ENCODE results near the gene FAM222A.

FAM222A gene

DNA sequence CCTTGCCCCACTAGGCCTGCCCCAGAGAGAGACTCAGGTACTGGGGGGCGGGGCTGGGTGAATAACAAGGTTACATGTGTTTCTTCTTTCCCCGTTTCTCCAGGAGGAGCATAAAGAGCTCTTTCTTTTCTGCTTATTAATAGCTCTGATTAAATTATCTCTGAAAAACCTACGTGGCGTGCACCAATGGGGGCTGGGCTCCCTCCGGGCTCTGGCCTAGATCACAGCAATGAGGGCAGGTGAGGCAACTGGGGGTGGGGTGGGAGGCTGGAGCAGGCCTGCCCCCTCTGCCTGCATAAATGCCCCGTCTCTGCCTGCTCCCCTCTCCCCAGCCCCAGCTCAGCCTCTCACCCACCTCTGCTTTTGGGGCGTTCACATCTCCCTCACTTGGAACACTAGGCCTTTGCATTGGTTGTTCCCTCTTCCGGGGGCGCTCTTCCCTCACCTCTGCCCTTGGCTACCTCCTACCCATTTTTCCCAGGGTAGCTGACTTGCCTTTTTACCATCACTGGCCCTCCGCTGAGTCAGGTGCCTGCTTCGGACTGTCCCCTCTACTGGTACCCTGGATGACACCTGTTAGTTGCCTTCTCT, 4.1 kb upstream of the FAM222A start (continued):
- TF ChIP-seq TOX (CRISPR knock-in tag; IDR thresholded peaks at IDR 0.05; ENCODE audit: borderline replicate concordance) (no peak), RARB (CRISPR knock-in tag; IDR thresholded peaks at IDR 0.05) (no peak), ESRRG (CRISPR knock-in tag; IDR thresholded peaks at IDR 0.05) (no peak), ARNTL (CRISPR knock-in tag; IDR thresholded peaks at IDR 0.05; ENCODE audit: borderline replicate concordance, low read depth) (no peak), ZC3H10 (CRISPR knock-in tag; IDR thresholded peaks at IDR 0.05) (no peak), ZNF70 (CRISPR knock-in tag; IDR thresholded peaks at IDR 0.05) (no peak), BACH2 (CRISPR knock-in tag; IDR thresholded peaks at IDR 0.05; ENCODE audit: borderline replicate concordance) (no peak)
- TF ChIP-seq, protein P1, sequence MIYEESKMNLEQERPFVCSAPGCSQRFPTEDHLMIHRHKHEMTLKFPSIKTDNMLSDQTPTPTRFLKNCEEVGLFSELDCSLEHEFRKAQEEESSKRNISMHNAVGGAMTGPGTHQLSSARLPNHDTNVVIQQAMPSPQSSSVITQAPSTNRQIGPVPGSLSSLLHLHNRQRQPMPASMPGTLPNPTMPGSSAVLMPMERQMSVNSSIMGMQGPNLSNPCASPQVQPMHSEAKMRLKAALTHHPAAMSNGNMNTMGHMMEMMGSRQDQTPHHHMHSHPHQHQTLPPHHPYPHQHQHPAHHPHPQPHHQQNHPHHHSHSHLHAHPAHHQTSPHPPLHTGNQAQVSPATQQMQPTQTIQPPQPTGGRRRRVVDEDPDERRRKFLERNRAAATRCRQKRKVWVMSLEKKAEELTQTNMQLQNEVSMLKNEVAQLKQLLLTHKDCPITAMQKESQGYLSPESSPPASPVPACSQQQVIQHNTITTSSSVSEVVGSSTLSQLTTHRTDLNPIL (CRISPR knock-in tag; IDR thresholded peaks at IDR 0.05; ENCODE audit: low read depth): no peak

DNA sequence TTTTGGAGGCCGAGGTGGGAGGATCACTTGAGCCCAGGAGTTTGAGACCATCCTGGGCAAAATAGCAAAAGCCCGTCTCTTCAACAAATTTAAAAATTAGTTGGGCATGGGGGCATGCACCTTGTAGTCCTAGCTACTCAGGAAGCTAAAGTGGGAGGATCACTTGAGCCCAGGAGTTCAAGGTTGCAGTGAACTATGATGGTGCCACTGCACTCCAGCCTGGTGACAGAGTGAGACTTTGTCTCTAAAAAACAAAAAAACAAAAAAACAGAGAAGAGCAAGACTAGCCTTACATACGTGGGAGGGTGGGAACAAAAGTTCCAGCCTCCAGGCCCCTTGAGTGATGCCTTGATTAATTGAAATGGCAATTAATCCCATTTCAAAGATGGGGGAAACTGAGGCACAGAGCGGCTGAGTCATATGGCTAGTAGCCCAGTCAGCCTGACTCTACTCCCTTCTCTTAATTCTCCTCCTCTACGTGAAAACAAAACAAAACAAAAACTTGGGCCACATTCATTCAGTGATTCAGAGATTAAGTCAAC, 3.3 kb upstream of the FAM222A start:
- no peak for TF ChIP-seq ZC3H10 (CRISPR knock-in tag; IDR thresholded peaks at IDR 0.05)
- no peak for TF ChIP-seq OSR1 (CRISPR knock-in tag; IDR thresholded peaks at IDR 0.05)
- no peak for TF ChIP-seq ZNF70 (CRISPR knock-in tag; IDR thresholded peaks at IDR 0.05)
- TF ChIP-seq TOX (CRISPR knock-in tag; IDR thresholded peaks at IDR 0.05; ENCODE audit: borderline replicate concordance): no peak
- no peak for ATAC-seq

DNA sequence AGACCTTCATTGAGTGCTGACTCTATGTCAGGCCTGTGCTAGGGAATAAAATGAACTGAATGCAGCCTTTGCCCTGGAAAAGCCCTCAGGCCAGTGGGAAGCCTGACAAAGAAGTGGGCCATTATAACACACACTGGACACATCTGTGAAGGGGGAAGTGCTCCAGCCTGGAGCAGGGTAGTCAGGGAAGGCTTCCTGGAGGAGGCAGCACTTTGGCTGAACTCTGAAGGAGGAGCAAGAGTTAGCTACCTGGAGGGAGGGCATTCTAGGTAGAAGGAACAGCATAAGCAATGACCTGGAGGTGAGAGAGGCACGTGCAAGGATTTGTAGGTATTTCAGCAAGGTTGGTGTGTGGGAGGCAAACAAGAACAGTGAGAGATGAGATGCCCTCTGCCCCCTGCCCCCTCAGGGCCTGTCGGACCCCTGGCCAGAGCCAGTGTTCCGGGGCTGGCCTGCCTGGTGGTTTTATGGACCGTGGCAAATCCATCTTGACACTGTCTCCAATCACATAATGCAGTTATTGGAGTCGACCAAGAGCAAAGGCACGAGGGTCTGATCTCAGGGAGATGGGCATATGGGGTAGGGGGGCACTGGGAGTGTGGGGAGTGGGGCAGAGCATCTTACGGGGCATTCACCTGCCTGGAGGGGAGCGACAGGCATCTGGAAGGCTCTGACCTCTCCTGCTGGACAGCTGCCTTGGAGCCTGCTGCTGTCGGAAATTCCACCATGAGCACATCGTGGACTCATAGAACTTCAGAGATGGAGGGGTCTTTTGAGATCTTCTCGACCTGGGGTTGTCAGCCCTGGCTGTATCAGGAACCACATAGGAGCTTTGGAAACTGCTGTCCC, 2.7 kb upstream of the FAM222A start:
- ATAC-seq: no peak
- TF ChIP-seq, protein P2, sequence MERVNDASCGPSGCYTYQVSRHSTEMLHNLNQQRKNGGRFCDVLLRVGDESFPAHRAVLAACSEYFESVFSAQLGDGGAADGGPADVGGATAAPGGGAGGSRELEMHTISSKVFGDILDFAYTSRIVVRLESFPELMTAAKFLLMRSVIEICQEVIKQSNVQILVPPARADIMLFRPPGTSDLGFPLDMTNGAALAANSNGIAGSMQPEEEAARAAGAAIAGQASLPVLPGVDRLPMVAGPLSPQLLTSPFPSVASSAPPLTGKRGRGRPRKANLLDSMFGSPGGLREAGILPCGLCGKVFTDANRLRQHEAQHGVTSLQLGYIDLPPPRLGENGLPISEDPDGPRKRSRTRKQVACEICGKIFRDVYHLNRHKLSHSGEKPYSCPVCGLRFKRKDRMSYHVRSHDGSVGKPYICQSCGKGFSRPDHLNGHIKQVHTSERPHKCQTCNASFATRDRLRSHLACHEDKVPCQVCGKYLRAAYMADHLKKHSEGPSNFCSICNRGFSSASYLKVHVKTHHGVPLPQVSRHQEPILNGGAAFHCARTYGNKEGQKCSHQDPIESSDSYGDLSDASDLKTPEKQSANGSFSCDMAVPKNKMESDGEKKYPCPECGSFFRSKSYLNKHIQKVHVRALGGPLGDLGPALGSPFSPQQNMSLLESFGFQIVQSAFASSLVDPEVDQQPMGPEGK (CRISPR knock-in tag; IDR thresholded peaks at IDR 0.05; ENCODE audit: borderline replicate concordance): no peak
- TF ChIP-seq, protein P3, sequence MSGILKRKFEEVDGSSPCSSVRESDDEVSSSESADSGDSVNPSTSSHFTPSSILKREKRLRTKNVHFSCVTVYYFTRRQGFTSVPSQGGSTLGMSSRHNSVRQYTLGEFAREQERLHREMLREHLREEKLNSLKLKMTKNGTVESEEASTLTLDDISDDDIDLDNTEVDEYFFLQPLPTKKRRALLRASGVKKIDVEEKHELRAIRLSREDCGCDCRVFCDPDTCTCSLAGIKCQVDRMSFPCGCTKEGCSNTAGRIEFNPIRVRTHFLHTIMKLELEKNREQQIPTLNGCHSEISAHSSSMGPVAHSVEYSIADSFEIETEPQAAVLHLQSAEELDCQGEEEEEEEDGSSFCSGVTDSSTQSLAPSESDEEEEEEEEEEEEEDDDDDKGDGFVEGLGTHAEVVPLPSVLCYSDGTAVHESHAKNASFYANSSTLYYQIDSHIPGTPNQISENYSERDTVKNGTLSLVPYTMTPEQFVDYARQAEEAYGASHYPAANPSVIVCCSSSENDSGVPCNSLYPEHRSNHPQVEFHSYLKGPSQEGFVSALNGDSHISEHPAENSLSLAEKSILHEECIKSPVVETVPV (CRISPR knock-in tag; IDR thresholded peaks at IDR 0.05): no peak
- peak; percentile 95 for TF ChIP-seq ZNF70 (CRISPR knock-in tag; IDR thresholded peaks at IDR 0.05)

DNA sequence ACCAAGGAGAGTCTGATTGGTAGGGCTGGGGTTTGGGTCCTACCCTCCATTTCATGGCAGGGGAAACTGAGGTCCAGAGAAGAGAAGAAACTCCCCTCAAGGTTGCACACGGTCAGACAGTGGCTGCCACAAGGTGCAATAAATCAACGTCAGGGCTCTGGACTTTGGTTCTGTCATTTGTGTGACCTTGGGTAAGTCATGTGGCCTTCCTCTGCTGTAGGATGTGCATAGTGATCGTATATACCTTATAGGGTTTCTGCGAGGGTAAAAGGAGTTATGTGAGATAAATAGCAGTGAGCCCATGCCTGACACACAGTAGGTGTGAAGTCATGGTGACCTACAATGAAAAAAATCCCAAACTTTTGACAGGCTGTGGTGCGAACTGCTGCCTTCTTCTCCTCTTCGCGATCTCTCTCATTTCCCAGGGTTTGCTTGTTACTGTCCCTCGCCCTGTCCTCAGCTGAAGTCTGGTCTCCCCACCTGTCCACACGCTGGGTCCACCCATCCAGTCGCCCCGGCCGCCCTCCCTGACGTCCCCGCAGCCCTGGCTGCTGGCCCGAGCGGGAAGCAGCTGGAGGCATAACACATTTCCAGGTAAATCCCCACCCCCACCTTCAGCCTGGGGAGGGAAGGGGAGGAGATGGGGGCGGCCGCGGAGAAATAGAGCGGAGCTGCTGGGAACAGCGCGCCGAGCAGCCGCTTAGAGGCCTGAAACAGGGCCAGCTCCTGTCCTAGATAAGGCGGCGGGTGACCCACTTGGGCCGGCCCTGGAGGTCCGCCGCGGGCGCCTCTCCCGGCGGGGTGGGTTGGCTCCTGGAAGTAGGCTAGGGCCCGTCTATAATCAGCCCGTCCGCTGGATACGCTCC, 1.8 kb upstream of the FAM222A start:
- TF ChIP-seq OSR1 (CRISPR knock-in tag; IDR thresholded peaks at IDR 0.05) (no peak), CSDC2 (CRISPR knock-in tag; IDR thresholded peaks at IDR 0.05) (no peak), ESRRG (CRISPR knock-in tag; IDR thresholded peaks at IDR 0.05) (no peak), ZNF565 (CRISPR knock-in tag; conservative IDR thresholded peaks at IDR 0.05; ENCODE audit: low read depth) (no peak), RARB (CRISPR knock-in tag; IDR thresholded peaks at IDR 0.05) (no peak), ZNF70 (CRISPR knock-in tag; IDR thresholded peaks at IDR 0.05) (no peak), SNAI2 (CRISPR knock-in tag; IDR thresholded peaks at IDR 0.05) (no peak), ARNTL (CRISPR knock-in tag; IDR thresholded peaks at IDR 0.05; ENCODE audit: borderline replicate concordance, low read depth) (no peak), ZC3H10 (CRISPR knock-in tag; IDR thresholded peaks at IDR 0.05) (no peak), TOX (CRISPR knock-in tag; IDR thresholded peaks at IDR 0.05; ENCODE audit: borderline replicate concordance) (no peak), ISL1 (CRISPR knock-in tag; IDR thresholded peaks at IDR 0.05) (no peak)
- no peak for ATAC-seq

DNA sequence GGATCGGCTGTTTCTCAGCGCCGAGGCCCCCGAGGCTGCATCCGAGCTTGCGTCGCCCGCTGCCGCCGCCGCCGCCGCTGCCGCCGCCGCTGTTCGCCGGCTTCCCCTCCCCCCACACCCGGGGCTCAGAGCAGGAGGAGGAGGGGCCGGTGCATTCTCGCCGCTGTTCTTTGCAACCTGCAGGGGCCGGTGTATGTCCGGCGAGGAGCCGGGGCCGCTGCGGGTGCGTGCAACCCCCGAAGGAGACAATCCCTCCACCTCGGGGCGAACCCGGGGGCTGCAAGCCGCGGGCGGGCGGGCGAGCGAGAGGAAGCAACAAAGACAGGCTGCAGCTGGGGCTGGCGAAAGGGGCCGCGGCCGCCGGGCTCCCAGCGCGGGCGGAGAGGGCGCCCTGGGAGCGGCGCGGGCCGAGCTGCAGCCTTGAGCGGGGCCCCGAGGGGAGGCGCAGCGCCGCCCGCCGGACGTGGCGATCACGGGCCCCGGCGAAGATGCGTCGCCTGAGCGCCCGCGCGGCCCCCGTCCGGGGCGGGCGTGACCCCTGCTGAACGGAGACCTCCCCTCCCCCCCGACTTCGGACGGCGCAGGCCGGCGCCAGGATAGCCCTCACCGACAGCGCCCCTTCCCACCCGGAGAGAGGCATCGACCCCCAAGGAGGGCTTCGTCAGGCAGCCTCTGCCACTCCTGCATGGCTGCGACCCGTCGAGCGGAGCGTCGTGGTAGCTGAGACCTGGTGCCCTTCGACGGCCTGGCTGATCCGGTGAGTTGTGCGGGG, 702 bp downstream of the FAM222A start:
- peak; percentile 22 for ATAC-seq
- TF ChIP-seq, protein P3 (CRISPR knock-in tag; IDR thresholded peaks at IDR 0.05): no peak

Data from SK-N-SH treated with all-trans-retinoic acid at 6 μM for 48 hours (cell line).